Measurements from ENCODE around the gene GRK1.

GRK1 gene

DNA sequence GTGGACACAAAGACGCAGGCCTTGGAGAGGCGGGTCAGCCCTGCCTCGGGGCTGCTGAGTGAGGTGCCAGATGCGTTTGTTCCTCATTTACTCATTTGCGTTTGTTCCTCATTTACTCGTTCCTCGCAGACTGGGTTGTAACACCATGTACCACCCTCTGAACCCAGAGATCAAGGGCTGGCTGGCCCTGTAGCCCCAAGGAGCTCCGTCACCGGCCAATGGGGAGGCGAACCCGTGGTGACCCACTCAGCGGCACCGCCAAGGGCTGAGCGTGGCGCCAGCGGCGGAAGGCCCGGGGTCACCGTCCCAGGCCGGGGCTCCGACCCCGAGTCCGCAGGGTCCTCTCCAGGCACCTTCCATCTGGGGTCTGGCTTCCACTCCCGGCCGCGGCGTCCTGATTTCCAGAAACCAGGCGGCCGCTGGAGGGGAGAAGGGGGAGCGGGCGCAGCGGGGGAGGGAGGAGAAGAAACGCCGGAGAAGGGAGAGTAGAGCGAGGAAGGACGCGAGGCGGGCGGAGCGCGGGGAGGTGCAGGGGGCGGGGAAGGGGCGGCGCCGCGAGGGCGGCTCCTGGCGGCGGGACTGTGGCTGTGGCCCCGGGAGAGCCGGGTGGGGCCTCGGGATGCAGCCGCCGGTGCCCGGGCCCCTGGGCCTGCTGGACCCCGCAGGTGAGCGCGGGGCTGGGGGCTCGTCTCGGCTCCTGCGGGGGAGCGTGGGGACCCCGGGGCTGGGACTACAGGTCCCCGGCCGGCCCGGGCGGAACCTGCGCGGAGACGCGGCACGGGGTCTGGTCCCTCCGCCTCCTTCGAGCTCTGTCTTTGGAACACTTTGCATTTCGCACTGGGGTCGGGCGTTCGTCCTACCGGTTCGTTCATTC is 91.9 kb downstream of the GRK1 start, which contains the start of gene TMEM255B:
Gene TMEM255B, plus strand, starts transcription at position 576 of the 874 bp plus-strand sequence. Its CDS starts 44 bp downstream, at position 620.
- peak; percentile 97 for DNase-seq (ENCODE audit: low spot score)

GRCh38 chr13:113759525-113760137 is 92.6 kb downstream of the GRK1 start:
- DNase-seq (ENCODE audit: low spot score) = peak; percentile 45

GRCh38 chr13:113761136-113761535 is 94.1 kb downstream of the GRK1 start:
- no peak for DNase-seq (ENCODE audit: low spot score)

DNA sequence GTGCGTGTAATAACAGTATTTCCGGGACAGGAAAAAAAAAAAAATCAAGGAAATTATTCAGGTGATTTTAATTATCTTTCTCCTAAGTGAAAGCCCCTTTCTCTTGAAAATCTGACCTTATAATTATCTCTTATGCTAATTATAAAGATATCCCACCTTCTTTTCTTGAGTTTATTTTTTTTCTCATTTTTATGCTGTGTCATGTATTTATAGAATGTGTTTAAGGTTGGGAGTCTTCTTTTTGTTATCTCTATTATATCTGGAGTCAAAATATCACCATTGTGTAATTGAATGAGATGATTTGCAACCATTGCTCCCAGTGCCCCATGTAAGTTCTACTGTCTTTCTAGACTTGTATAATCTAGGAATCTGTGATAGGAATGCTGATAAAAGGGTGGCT is 95.1 kb downstream of the GRK1 start:
- no peak for DNase-seq (ENCODE audit: low spot score)

DNA sequence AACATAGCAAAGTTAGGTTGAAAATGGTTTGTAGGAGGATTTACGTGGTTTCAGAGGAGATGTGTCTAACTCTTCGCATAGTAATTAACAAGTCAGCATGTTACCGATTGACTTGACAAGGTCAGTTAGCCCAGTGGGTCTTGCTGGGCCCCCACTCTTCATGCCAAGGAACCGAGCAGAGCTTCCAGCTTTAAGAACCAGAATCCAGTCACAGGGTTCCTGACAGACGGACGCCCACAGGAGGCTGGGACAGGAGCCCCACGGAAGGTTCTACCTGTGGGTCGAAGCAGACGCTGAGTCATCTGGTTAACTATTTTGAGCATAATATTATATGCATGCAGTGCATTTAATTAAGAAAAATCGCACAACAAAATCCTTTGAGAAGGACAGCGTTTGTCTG is 95.5 kb downstream of the GRK1 start:
- no peak for DNase-seq (ENCODE audit: low spot score)

DNA sequence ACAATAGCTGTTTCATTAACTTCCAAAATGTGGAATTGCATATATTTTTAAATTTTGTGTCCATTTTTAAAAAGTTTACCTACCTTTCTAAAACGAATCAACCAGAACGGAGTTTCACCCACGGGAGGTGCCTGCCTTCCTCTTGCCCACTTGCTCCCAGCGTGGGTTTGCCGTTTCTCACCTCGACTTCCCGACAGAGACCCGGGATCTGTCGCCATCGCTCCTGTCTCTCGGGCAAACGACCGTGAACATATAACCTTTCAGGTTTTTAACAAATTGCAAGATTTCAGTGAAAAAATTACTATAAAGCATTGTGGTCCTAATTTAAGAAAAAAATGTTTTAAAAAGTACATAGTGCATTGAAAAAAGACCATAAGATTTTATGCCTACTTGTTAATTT is 96.2 kb downstream of the GRK1 start:
- DNase-seq (ENCODE audit: low spot score) = no peak

GRCh38 chr13:113763961-113764792 is 97.2 kb downstream of the GRK1 start:
- no peak for DNase-seq (ENCODE audit: low spot score)

DNA sequence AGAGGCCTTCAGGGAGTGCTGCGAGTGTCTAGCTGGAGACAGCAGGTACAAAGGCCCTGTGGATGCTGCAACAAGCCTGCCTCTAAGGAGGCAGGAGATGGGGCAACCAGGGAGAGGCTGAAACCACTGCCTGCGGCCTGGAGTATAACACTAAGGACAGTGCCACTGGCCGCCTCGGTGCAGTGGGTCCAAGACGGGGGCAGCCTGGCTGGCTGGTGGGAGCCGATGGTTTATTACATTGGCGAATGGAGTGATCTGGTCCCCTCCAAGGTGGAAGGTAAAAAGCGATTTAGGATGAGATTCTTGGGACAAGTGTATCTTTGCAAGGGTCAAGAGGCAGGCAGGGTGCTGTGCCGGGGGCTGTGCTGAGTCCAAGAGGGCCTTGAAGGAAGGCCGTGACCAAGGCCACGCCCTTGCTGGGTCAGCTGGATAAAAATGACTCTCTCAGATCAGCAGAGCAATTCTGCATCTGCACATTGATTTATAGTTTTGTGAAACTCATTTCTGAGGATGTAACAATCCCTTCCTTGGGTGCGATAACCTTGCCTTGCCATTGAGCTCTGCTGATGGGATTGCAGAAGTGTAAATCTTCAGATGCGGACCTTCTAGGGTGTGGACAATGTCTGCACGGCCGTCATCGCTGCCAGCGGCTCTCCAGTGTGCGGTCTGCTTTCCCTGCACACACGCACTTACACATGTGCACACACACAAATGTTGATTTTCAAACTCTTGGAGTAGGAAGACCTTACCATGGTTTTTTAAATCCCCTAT is 98.0 kb downstream of the GRK1 start:
- no peak for DNase-seq (ENCODE audit: low spot score)

- peak; percentile 75 for DNase-seq (ENCODE audit: low spot score)
These were observed 98.5 kb downstream of the GRK1 start for GRCh38 chr13:113765564-113765910.

DNA sequence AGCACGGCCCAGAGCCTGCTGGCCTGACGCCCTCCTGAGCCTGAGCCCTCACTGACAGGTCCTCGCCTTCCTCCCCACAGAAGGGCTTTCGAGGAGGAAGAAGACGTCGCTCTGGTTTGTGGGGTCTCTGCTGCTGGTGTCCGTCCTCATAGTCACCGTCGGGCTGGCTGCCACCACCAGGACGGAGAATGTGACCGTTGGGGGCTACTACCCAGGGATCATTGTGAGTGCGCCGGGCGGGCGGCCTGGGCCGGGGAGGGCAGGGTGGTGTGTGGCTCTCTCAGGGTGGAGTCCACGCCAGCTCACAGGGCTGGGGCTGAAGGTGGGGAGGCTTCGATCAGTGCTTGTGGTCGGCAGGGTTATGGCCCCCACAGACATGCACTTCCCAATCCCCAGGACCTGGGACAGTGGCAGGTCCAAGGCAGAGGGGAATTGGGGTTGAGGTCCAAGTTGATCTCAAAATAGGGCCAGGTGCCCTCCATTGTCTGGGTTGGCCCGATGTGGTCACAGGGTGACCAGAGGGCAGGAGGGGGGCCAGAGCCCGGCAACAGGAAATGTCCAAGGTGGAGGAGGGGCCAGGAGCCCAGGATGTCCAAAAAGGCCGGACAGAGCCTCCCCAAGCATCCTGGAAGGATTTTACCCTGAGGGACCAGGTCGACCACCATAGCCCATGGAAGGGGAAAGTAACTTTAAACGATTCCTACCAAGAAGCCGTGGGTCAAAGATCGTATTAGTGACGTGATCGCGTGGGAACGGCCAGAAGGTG is 99.2 kb downstream of the GRK1 start:
- DNase-seq (ENCODE audit: low spot score) = no peak

DNA sequence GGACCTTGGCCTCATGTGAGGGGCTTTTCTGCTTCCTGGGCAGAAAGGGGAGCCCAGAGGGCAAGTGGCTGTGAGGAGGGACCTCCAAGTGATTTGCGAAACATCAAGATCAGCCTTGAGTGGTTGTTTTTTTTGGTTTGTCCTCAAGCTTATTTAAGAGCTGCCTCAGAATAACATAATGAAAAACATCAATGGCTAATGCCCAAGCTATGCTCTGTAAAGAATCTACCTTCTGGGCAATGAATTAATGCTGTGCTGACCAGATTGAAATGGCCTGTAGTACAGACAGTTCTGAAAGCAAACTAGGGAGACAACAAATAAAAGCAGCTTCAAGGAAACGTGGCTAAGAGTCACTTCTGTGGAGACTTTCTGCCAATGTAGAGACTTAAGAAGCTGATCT is 100.3 kb downstream of the GRK1 start:
- no peak for DNase-seq (ENCODE audit: low spot score)

DNA sequence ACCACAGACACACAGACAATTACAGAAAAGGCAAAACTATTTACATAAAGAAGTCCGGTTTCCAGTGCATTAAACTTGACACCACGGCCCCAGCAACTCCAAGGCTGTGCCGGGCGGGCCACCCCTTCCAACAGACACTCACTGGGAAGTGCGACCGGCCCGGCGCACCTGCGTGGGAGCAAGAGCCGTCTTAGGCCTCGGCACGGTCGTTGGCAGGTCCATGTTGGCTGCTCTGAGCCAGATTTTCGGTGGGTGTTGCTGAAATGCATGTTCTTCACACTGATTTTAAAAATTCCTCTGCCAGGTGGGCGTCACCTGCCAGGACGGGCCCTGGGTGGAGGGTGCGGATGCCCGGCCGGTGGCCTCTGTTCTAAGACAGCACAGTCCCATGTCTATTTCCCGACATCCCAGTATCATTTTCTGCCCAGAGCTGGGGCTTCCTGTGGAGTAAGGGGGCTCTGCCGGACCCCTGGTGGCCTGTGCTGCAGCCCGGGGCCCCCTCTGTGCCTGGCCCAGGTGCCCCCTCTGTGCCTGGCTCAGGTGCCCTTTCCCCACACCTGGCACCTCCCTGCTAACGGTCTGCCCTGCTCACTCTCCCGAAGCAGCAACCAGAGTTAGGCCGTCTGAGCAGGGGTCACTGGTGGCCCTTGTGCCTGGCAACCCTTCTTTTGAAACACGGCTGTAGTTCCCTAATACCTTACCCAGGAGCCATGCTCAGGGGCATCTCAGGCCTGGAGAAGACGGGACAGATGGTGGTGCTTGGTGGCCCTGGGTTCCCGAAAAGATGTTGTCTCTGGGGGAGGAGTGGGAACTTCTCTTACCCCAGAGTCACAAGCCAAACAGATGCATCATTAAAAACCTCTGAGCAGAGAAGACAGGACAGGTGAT is 101.2 kb downstream of the GRK1 start:
- DNase-seq (ENCODE audit: low spot score) = no peak

DNA sequence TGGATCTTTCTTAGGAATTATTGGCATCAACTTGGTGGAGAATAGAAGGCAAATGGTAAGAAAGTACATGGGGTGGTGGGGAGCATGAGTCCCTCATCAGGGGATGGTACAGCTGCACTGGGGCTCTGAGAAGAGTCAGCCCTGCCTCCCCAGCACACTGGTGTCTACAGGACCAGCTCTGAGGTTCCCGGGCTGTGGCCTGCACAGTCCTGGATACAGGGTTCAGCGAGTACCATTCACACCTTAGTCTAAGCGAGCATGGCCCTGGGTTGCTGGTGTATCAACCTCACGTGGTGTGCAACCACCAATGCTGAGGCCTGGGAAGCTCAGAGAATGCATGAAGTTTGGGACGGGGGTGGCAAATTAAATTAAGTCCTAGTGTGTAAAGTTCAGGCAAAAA is 102.1 kb downstream of the GRK1 start:
- DNase-seq (ENCODE audit: low spot score) = no peak

- no peak for DNase-seq (ENCODE audit: low spot score)
These were observed 102.9 kb downstream of the GRK1 start for GRCh38 chr13:113769881-113770280.

- DNase-seq (ENCODE audit: low spot score) = no peak
These were observed 103.4 kb downstream of the GRK1 start for GRCh38 chr13:113770441-113770840.

DNA sequence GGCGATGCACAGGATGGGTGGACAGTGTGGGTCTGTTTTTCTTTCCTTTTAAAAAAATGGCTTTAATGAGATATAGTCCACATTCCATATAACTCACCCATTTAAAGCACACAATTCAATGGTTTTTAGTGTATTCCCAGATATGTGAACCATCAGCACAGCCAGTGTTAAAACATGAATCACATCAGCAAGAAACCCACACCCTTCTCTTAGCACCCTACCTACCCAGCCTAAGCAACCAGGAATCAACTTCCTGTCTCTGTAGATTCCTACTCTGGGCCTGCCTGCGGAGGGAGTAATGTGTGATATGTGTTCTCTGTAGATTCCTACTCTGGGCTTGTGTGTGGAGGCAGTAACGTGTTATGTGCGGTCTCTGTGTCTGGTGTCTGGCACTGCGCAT is 103.9 kb downstream of the GRK1 start:
- no peak for DNase-seq (ENCODE audit: low spot score)

GRCh38 chr13:113771709-113772331 is 104.8 kb downstream of the GRK1 start:
- DNase-seq (ENCODE audit: low spot score) = no peak

- peak; percentile 47 for DNase-seq (ENCODE audit: low spot score)
These were observed 107.4 kb downstream of the GRK1 start for GRCh38 chr13:113774177-113775107.

Measured in AG20443 (cell line).